Esophagus (tissue), 2 donors: ENCODE measurements around the gene TMEM132D. TPM values are rescaled to one million over a fixed set of nuclear protein-coding genes. Genes with fewer than 3 reads are reported as not detected.

Experiments
- H3K27ac ChIP-seq, 2 donors: one replicate each; pipeline ENCODE4 v1.5.1; 2013; ENCODE audit warnings: low read depth in 2 of 2, mild to moderate bottlenecking in 2 of 2, inconsistent platforms in 1 of 2, low read length in 1 of 2, moderate library complexity in 1 of 2
- H3K27me3 ChIP-seq, 2 donors: one replicate each; pipeline ENCODE4 v1.6.1; 2013; ENCODE audit warnings: low read length in 2 of 2, control low read depth in 1 of 2, mild to moderate bottlenecking in 1 of 2; ENCODE audit not compliant: insufficient read depth in 2 of 2, control insufficient read depth in 1 of 2
- H3K36me3 ChIP-seq, 2 donors: one replicate each; pipeline ENCODE4 v1.6.1; 2013; ENCODE audit warnings: low read length in 1 of 2; ENCODE audit not compliant: control insufficient read depth in 2 of 2, insufficient read depth in 2 of 2
- H3K4me1 ChIP-seq, 2 donors: one replicate each; pipeline ENCODE4 v1.6.1; 2013; ENCODE audit warnings: low read length in 1 of 2; ENCODE audit not compliant: control insufficient read depth in 2 of 2, insufficient read depth in 2 of 2
- H3K4me3 ChIP-seq, 2 donors: one replicate each; pipeline ENCODE4 v1.5.1; 2013; ENCODE audit warnings: low read length in 2 of 2, mild to moderate bottlenecking in 2 of 2, low read depth in 1 of 2, moderate library complexity in 1 of 2
- H3K9me3 ChIP-seq, 2 donors: one replicate each; pipeline ENCODE4 v1.6.1; 2013; ENCODE audit warnings: mild to moderate bottlenecking in 2 of 2, low read depth in 1 of 2, low read length in 1 of 2, moderate library complexity in 1 of 2; ENCODE audit not compliant: control insufficient read depth in 2 of 2, insufficient read depth in 1 of 2
- WGBS, 2 donors: extraction: QIAGEN DNeasy Blood & Tissue Kit; methylation state at CpG; one replicate each; pipeline ENCODE4 v1.1.7; 2013; 5-methylcytosine and 5-hydroxymethylcytosine counted together
- polyA plus RNA-seq, 2 donors: library from polyadenylated mRNA; stranded (reverse); fragments of 200-250 nt; gene quantifications; one replicate each; pipeline ENCODE4 v1.2.3, GENCODE V29; 2013
- donor health status: healthy with polysubstance abuse.
- donor health status: Bipolar disorder and iron deficiency.

The TMEM132D gene
- polyA plus RNA-seq, 2 donors = not detected

DNA sequence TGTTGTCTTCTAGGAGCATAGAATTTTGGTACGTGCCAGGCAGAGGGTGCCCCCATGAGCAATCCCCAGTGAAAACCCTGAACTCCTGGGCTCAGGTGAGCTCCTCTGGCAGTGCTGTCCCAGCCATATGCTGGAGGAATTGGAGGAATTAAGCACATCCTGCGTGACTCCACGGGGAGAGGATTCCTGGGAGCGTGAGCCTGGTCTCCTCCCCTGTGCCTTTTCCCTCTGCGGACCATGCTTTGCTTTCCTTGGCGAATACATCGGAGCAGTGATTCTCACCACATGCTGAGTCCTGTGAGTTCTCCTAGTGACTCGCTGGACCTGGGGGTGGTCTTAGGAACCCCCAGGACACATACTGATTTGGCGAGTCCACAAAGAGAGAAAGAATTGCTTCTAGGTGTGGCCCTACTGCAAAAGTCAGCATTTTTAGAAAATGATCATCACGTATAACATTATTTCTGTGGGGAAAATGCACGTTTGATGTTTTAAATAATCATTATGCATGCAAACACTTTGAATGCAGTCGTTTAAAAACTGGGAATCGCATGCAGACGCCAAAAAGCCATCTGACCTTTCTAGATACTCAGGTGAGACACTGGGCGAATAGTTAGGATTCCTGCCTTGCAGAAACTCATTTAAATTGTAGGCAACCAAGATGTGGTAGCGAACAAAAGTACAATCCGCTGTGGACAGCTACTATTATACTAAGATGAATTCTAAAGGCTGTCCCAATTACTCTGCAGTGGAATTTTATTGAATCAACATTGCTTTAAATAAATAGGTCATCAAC is 370.9 kb downstream of the TMEM132D start:
- WGBS, 2 donors = 44 to 48% methylated on average over 17 of the region's 17 CpGs
- H3K27ac ChIP-seq = no peak overlapping the region
- H3K4me1 ChIP-seq = no peaks in the 10 kb centered on the region
- no peaks in the 10 kb centered on the region for H3K36me3 ChIP-seq
- no peaks in the 10 kb centered on the region for H3K27me3 ChIP-seq
- peaks cover 0 to 3% of the 10 kb centered on the region in 2 donors for H3K9me3 ChIP-seq
- no peak overlapping the region for H3K4me3 ChIP-seq

GRCh38 chr12:129532082-129532481 is 371.7 kb downstream of the TMEM132D start:
- Histone ChIP-seq H3K4me3 (no peak overlapping the region), H3K27ac (no peak overlapping the region), H3K4me1 (no peaks in the 10 kb centered on the region), H3K27me3 (no peaks in the 10 kb centered on the region), H3K36me3 (no peaks in the 10 kb centered on the region), H3K9me3 (peaks cover 0 to 3% of the 10 kb centered on the region in 2 donors)
- WGBS, 2 donors = 66 to 69% methylated on average over 7 of the region's 7 CpGs

- H3K27ac ChIP-seq = no peak overlapping the region
- no peak overlapping the region for H3K4me3 ChIP-seq
- H3K9me3 ChIP-seq = peaks cover 0 to 3% of the 10 kb centered on the region in 2 donors
- no peaks in the 10 kb centered on the region for H3K27me3 ChIP-seq
- no peaks in the 10 kb centered on the region for H3K4me1 ChIP-seq
- 39 to 40% methylated on average over 13 of the region's 13 CpGs for WGBS, 2 donors
- H3K36me3 ChIP-seq = no peaks in the 10 kb centered on the region
Measured at GRCh38 chr12:129530984-129531383, 372.8 kb downstream of the TMEM132D start.

DNA sequence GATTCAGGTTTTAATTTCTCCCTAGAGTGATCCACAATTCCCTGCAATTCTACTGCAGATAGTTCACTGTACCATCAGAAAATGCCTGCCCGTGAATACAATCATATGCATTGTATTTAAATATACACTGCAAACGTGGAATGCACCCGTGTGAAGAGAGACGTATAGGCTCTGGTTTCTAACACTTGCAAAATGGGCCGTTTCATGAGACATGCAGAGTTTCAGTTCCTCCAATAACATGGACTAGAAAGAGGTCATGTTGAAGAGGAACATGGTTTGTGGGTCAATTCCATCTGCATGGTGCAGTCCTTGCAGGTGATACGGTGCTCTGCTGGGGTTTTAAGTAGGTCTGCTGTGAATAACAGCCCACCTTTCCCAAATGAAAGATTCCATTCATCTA is 373.3 kb downstream of the TMEM132D start:
- peaks cover 0 to 3% of the 10 kb centered on the region in 2 donors for H3K9me3 ChIP-seq
- no peak overlapping the region for H3K27ac ChIP-seq
- no peaks in the 10 kb centered on the region for H3K27me3 ChIP-seq
- H3K4me1 ChIP-seq = no peaks in the 10 kb centered on the region
- 57 to 73% methylated on average over 6 of the region's 6 CpGs for WGBS, 2 donors
- no peak overlapping the region for H3K4me3 ChIP-seq
- H3K36me3 ChIP-seq = no peaks in the 10 kb centered on the region

DNA sequence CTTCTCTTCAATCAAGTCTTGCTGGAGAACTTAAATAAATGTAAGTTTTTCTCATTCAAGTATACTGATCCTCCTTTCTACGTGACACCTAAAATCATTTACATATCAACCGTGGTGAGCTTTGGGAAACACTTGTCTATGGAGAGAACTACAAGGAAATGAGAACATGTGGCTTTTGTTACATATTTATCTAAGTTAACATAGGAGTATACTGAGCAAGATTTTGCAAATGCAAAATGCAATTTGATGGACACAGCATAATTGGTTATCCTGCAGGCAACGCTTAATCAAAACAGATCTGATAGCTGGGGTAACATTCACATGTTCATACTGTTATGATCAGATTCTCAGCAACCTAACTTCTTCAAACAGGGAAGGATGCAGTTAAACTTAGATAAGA is 376.3 kb downstream of the TMEM132D start:
- no peaks in the 10 kb centered on the region for H3K36me3 ChIP-seq
- no peak overlapping the region for H3K27ac ChIP-seq
- peaks cover 0 to 3% of the 10 kb centered on the region in 2 donors for H3K9me3 ChIP-seq
- H3K27me3 ChIP-seq = no peaks in the 10 kb centered on the region
- WGBS, 2 donors = 51 to 63% methylated on average over 3 of the region's 3 CpGs
- no peaks in the 10 kb centered on the region for H3K4me1 ChIP-seq
- no peak overlapping the region for H3K4me3 ChIP-seq

DNA sequence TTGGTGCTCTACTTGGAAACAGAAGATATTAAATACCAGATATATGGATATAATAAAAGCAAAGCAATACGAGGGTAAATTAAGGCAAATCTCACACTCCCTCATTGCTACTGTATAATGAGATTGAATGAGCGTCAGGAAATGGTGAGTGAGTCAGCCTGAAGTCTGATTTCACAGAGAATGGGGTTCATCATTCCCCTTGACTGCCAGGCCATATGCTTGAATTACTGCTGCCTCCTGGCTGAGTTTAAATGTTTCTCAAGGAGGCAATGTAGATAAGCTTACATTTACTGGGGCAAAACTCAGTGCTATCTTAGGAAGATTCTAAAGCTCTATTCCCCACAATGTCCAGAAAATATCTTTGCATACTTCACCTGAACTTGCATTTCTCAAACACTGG is 380.2 kb downstream of the TMEM132D start:
- Histone ChIP-seq H3K4me3 (no peak overlapping the region), H3K4me1 (no peaks in the 10 kb centered on the region), H3K27me3 (no peaks in the 10 kb centered on the region), H3K27ac (no peak overlapping the region), H3K9me3 (no peaks in the 10 kb centered on the region), H3K36me3 (no peaks in the 10 kb centered on the region)
- WGBS, 2 donors = 74 to 76% methylated on average over 2 of the region's 2 CpGs

- WGBS, 2 donors = 59 to 67% methylated on average over 1 of the region's 1 CpG
- no peaks in the 10 kb centered on the region for H3K4me1 ChIP-seq
- no peaks in the 10 kb centered on the region for H3K27me3 ChIP-seq
- no peak overlapping the region for H3K27ac ChIP-seq
- peaks cover 0 to 5% of the 10 kb centered on the region in 2 donors for H3K9me3 ChIP-seq
- no peaks in the 10 kb centered on the region for H3K36me3 ChIP-seq
- no peak overlapping the region for H3K4me3 ChIP-seq
Measured at GRCh38 chr12:129520739-129521138, 383.1 kb downstream of the TMEM132D start.

DNA sequence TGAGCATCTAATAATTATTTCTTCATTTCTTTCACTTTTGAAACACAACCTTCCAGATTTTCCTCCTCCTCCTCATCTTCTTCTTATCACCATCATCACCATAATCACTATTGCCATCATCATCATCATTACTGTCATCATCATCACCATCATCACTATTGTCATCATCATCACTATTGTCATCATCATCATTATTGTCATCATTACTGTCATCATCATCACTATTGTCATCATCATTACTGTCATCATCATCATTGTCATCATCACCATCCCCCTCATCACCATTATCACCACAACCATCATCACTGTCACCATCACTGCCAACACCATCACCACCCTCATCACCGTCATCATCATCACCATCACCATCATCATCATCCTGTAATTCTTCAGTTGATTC is 400.0 kb downstream of the TMEM132D start:
- no peaks in the 10 kb centered on the region for H3K36me3 ChIP-seq
- WGBS, 2 donors = 91 to 94% methylated on average over 1 of the region's 1 CpG
- H3K27ac ChIP-seq = no peak overlapping the region
- no peak overlapping the region for H3K4me3 ChIP-seq
- H3K9me3 ChIP-seq = no peaks in the 10 kb centered on the region
- H3K4me1 ChIP-seq = no peaks in the 10 kb centered on the region
- H3K27me3 ChIP-seq = no peaks in the 10 kb centered on the region

DNA sequence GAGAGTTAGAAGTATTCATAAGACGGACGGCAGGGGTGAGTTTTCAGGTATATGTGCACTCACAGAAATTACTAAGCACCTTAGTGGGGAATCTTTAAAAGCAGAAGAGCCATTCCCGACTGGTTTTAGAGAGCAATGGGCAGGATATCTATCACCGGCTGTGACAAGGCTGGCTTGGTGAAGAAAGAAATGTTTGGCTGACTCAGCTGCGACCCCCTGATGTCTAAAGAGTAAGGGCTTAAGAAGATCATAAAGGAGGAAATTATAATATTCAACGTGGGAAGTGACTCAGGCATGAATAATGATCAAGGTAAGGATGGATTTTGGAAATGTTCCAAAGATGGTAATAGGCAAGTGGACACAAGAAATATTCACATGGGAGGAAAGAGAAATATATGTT is 407.6 kb downstream of the TMEM132D start:
- no peaks in the 10 kb centered on the region for H3K36me3 ChIP-seq
- H3K9me3 ChIP-seq = peaks cover 0 to 5% of the 10 kb centered on the region in 2 donors
- H3K4me1 ChIP-seq = no peaks in the 10 kb centered on the region
- 53 to 61% methylated on average over 6 of the region's 6 CpGs for WGBS, 2 donors
- H3K27ac ChIP-seq = no peak overlapping the region
- H3K4me3 ChIP-seq = no peak overlapping the region
- H3K27me3 ChIP-seq = no peaks in the 10 kb centered on the region

- Histone ChIP-seq H3K36me3 (no peaks in the 10 kb centered on the region), H3K4me3 (no peak overlapping the region), H3K27me3 (no peaks in the 10 kb centered on the region), H3K9me3 (peaks cover 0 to 5% of the 10 kb centered on the region in 2 donors), H3K27ac (no peak overlapping the region), H3K4me1 (no peaks in the 10 kb centered on the region)
- WGBS, 2 donors = 79 to 82% methylated on average over 2 of the region's 2 CpGs
Measured at GRCh38 chr12:129494766-129495165, 409.1 kb downstream of the TMEM132D start.
